Measurements from ENCODE around the gene VWA1. TPM values are rescaled to one million over a fixed set of nuclear protein-coding genes. Genes with fewer than 3 reads are reported as not detected.
"Not testable (repeated sequence)": the region's sequence is repeated elsewhere in the genome, so short reads cannot be mapped to it uniquely, and the experiment has no call there.

Gene VWA1
- total RNA-seq, 2 donors from 2014 or later = 40.1 to 81.5 TPM

GRCh38 chr1:1468196-1468985 is 32.9 kb downstream of the VWA1 start:
- ATAC-seq; intact Hi-C loops (cut with DNase I, micrococcal nuclease); DNase-seq: not testable (repeated sequence)

GRCh38 chr1:1470626-1471388 is 35.3 kb downstream of the VWA1 start:
- ATAC-seq (peak; percentile 41), DNase-seq (peak; percentile 28 to 32)
- intact Hi-C loops (cut with DNase I, micrococcal nuclease) = no loop called here

GRCh38 chr1:1471389-1472052 is 36.0 kb downstream of the VWA1 start, which contains the start of gene ATAD3B:
ATAD3B (plus strand) TSS chr1:1471765; CDS start chr1:1471885, 120 bp downstream.
- peak; percentile 97 for ATAC-seq
- DNase-seq = peak; percentile 88 to 97
- intact Hi-C loops (cut with DNase I, micrococcal nuclease) = no loop called here

GRCh38 chr1:1472053-1472876 is 36.8 kb downstream of the VWA1 start:
- intact Hi-C loops (cut with DNase I, micrococcal nuclease); DNase-seq: not testable (repeated sequence)

GRCh38 chr1:1476011-1476410 is 40.5 kb downstream of the VWA1 start:
- intact Hi-C loops (cut with DNase I, micrococcal nuclease); ATAC-seq; DNase-seq: not testable (repeated sequence)

More at GRCh38 chr1:1472053-1472876, 36.8 kb downstream of the VWA1 start:
- peak; percentile 39 for ATAC-seq

GRCh38 chr1:1477206-1477605 is 41.7 kb downstream of the VWA1 start:
- no peak for DNase-seq
- ATAC-seq = no peak
- intact Hi-C loops (cut with DNase I, micrococcal nuclease) = no loop called here

- DNase-seq (no peak), ATAC-seq (no peak)
- intact Hi-C loops (cut with DNase I, micrococcal nuclease) = no loop called here
These were observed 44.3 kb downstream of the VWA1 start for GRCh38 chr1:1479547-1480487.

- ATAC-seq; DNase-seq; intact Hi-C loops (cut with DNase I, micrococcal nuclease): not testable (repeated sequence)
These were observed 45.0 kb downstream of the VWA1 start for GRCh38 chr1:1480488-1480867.

- ATAC-seq; intact Hi-C loops (cut with DNase I, micrococcal nuclease): not testable (repeated sequence)
These were observed 46.3 kb downstream of the VWA1 start for GRCh38 chr1:1481811-1482210.

GRCh38 chr1:1482856-1483255 is 47.4 kb downstream of the VWA1 start:
- intact Hi-C loops (cut with DNase I, micrococcal nuclease) = no loop called here
- ATAC-seq = no peak
- no peak for DNase-seq

More at GRCh38 chr1:1481811-1482210, 46.3 kb downstream of the VWA1 start:
- not testable (repeated sequence) for DNase-seq

GRCh38 chr1:1483714-1484113 is 48.2 kb downstream of the VWA1 start:
- ATAC-seq (no peak), DNase-seq (no peak)
- intact Hi-C loops (cut with DNase I, micrococcal nuclease) = no loop called here

GRCh38 chr1:1484976-1485750 is 49.7 kb downstream of the VWA1 start:
- ATAC-seq; intact Hi-C loops (cut with DNase I, micrococcal nuclease); DNase-seq: not testable (repeated sequence)

GRCh38 chr1:1485755-1486317 is 50.3 kb downstream of the VWA1 start:
- intact Hi-C loops (cut with DNase I, micrococcal nuclease); DNase-seq: not testable (repeated sequence)

GRCh38 chr1:1487701-1488100 is 52.2 kb downstream of the VWA1 start:
- ATAC-seq = no peak
- no peak for DNase-seq
- intact Hi-C loops (cut with DNase I, micrococcal nuclease) = no loop called here

More at GRCh38 chr1:1485755-1486317, 50.3 kb downstream of the VWA1 start:
- ATAC-seq = not testable (repeated sequence)

GRCh38 chr1:1489231-1489630 is 53.7 kb downstream of the VWA1 start:
- ATAC-seq (no peak), DNase-seq (no peak)
- intact Hi-C loops (cut with DNase I, micrococcal nuclease) = no loop called here

GRCh38 chr1:1489861-1490260 is 54.4 kb downstream of the VWA1 start:
- ATAC-seq (no peak), DNase-seq (no peak)
- intact Hi-C loops (cut with DNase I, micrococcal nuclease) = no loop called here
